GM20431 (cell line): ENCODE results near the gene CHST13.

Source experiments
- in situ Hi-C: fragments of 300-500 bp; cut with MseI, MboI; formaldehyde crosslinking; loops from one replicate; pipeline ENCODE4 v1.15.0; 2020; ENCODE audit warnings: low sequenced_read_pairs; ENCODE audit not compliant: unreplicated experiment

Gene CHST13

DNA sequence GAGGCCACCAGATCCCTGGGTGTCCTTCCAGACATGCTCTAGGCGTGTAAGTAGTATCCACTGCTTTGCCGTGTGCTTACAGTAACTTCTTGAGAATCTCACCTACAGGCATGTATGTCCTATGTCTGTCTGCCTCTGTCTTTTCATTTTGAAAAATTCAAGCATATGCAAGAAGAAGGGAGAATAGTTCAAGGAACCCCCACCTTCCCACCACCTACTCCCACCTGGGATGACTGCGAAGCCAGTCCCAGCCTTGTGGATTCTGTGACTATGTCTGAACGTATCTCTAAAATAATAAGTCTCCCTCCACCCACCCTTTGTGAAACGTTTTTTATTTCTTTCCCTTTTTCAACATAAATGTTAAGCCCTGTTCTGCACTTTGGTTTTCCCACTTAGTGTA is 15.0 kb downstream of the CHST13 start:
- in situ Hi-C loops: no loop called here

- in situ Hi-C loops: no loop called here
These were observed 15.7 kb downstream of the CHST13 start for GRCh38 chr3:126539558-126540250.

GRCh38 chr3:126540342-126540849 is 16.4 kb downstream of the CHST13 start:
- in situ Hi-C loops: no loop called here

DNA sequence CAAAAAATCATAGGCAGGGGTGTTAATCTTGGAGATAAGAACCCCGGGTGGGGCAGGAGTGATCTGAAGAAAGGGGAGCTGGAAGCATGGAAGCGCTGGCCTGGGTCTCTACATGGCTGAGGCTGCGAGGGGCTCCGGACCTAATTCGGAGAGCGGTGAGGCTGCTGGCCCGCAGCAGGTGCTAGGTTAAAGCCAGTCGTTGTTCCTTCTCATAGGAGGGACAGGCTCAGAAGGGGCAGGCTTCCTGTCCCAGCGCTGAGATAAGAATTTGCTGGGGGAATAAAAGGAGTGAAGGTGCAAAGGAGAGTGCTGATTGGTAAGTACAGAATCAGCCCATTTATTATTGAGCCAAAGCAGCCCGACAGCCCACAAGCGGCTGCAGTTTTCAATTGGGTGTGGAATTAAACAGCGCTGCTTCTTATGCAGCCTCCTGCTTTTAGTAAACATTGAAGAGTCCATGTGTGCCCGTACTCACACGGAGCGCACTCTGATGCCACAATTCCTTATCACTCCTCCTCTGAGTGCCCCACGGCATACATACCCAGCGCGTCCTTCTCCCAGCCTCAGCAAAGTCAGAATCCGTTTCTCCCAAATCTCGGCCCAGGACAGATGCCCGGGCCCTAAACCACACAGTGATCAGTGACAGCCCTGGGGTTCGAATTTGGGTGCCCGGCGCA is 17.1 kb downstream of the CHST13 start:
- in situ Hi-C loops: no loop called here

- in situ Hi-C loops: no loop called here
These were observed 17.8 kb downstream of the CHST13 start for GRCh38 chr3:126541628-126542339.

DNA sequence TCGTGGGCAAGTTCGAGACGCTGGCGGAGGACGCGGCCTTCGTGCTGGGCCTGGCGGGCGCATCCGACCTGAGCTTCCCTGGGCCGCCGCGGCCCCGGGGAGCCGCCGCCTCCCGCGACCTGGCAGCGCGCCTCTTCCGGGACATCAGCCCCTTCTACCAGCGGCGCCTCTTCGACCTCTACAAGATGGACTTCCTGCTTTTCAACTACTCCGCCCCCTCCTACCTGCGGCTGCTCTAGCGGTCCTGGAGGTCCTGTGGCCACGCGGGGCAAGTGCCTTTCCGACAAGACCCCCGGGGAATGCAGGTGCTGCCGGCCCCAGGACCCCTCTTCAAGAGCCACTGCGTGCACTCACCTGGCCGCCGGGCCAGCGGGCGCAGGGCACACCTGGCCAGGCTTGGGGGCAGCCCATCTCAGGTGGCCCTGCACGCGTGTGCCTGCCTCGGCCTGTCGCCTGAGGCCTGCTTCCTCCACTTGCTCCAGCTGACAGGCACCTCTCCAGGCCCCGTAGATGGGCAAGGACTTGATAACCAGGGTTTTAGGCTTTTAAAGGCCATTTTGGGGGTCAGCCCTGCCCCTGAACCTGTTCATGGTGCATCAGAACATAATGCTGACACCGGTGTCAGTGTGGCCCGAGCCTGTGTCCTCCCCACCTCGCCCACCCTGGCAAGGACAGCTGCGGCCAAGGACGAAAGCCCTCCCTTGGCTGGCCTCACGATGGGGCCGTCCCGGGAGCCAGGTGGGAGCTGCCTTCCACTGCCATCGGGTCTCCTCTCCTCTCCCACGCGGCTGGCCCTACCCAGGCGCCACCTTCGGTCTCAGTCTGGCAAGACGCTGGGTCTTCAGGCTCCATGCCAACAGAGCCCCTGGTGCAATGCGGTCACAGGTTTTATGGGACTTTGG is 18.6 kb downstream of the CHST13 start:
- in situ Hi-C loops: no loop called here

GRCh38 chr3:126543457-126544061 is 19.6 kb downstream of the CHST13 start:
- in situ Hi-C loops: no loop called here

DNA sequence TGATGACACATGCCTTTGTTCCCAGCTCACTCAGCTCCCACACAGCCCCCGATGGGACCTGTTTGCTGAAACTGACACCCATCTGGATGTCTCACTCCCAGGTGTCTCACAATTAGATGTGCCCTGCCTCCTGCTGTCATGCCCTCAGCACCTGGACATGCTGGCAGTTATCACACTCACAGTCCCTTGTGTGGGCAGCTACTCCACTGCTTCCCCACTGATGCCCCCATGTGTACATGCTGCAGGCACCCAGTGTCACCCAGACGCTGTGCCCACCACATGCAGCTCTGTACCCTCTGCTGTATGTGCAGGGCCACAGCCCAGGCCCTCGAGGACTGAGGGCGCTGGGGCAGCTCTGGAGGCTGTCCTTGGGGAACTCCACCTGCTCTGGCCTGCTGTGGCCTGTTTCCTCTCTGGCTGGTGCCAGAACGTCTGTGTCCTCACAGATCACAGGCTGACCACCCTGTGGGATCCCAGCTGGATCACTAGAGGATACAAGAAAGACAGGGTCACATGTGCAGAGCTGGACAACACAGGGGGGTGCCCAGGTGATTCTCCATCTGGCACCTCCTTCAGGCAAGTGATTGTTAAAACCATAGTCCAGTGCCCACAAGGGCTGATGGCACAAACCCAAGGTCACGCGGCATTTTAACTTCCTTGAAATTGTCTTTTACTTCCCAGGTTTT is 20.8 kb downstream of the CHST13 start:
- in situ Hi-C loops: no loop called here

- in situ Hi-C loops: no loop called here
These were observed 21.6 kb downstream of the CHST13 start for GRCh38 chr3:126545544-126545943.

GRCh38 chr3:126546013-126546412 is 22.1 kb downstream of the CHST13 start:
- in situ Hi-C loops: no loop called here

GRCh38 chr3:126546549-126547239 is 22.7 kb downstream of the CHST13 start:
- in situ Hi-C loops: no loop called here

GRCh38 chr3:126547721-126548120 is 23.8 kb downstream of the CHST13 start:
- in situ Hi-C loops: no loop called here

- in situ Hi-C loops: no loop called here
These were observed 24.9 kb downstream of the CHST13 start for GRCh38 chr3:126548556-126549466.

- in situ Hi-C loops: no loop called here
These were observed 26.0 kb downstream of the CHST13 start for GRCh38 chr3:126549861-126550487.

DNA sequence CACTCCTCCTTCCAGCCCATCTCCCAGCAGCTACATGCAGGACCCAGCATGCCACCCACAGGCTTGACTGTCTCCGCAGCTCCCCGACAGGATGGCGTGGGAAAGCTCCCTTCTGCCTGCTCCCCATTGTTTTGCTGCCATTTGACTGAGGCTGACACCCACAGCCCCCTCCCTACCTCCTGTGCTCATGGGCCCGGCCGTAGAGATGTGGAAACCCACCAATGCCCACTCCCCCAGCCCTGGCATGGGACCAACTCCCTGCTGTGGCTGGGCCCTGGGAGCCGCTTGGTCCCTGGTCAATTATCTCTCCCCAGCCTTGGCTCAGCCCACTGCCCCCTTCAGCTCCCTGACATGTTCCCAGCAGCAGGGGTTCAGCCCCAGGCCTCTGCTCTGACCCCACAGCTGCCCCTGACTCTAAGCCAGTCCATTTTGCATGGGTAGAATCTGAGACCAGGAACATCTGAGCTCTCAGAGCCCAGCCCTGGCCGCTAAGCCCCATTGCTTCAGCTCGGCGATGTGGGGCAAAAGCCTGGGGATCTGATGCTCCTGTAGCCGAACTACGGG is 26.6 kb downstream of the CHST13 start:
- in situ Hi-C loops: no loop called here

GRCh38 chr3:126551121-126551838 is 27.3 kb downstream of the CHST13 start:
- in situ Hi-C loops: no loop called here
